Heart left ventricle (tissue), 13 donors: ENCODE measurements around the gene CRACR2A.

ENCODE experiments used
- CTCF ChIP-seq, 12 donors: fragments of 200-600 bp; sonication (generic) in 4 of 12; IDR thresholded peaks; one replicate each; pipeline versions ENCODE4 v1.5.0 to v1.8.0; 2018 to 2022; ENCODE audit warnings: antibody characterized with exemption in 12 of 12, mild to moderate bottlenecking in 5 of 12
- POLR2A ChIP-seq, 2 donors: fragments of 450-650 bp; IDR thresholded peaks; one replicate each; pipeline ENCODE4 v1.6.1; 2017; ENCODE audit warnings: antibody characterized with exemption in 2 of 2, mild to moderate bottlenecking in 2 of 2, moderate library complexity in 2 of 2
- donor health status: ischemic (EF 13 %, LVEDD 7.1; RV severe dilation, severe dysfunction).
- donor health status: DM: no; HTN: yes; CAD: no.
- donor health status: DM: no; HTN: no; CAD: no.
- donor health status: ischemic (EF 25% LVEDD 6.9; RV normal size, moderate dysfunction).
- donor health status: ischemic (EF 25% LVEDD 5.7; RV mildly dilated, moderate dysfunction).
- donor health status: ischemic (EF 35%, LVEDD 5.7; RV mildly dilated, moderate dysfunction).
- donor health status: nonischemic (EF 11% LVEDD 7.7; RV severe dilation, severe dysfunction).
- donor health status: DM: yes; HTN: yes; CAD: no.
- donor health status: PGD.
- donor health status: ischemic (EF 29% LVEDD 5.4; RV normal size, mild dysfunction).
- donor health status: nonischemic (EF 23%, LVEDD 6.1; RV moderate dilation, normal function).

- peak; percentile 32 to 73 (median 62) for TF ChIP-seq CTCF (IDR thresholded peaks at IDR 0.05)
- no peak for TF ChIP-seq POLR2A (IDR thresholded peaks at IDR 0.05)
Observed at GRCh38 chr12:3752741-3753486, at the start of gene CRACR2A.
